Measurements from ENCODE around the gene LARP4B.

- TF ChIP-seq RAD21 (conservative IDR thresholded peaks at IDR 0.05) (no peak), TAF1 (IDR thresholded peaks at IDR 0.05; ENCODE audit: low read depth) (no peak)
Observed at GRCh38 chr10:819326-819725, 112.2 kb downstream of the LARP4B start.
